Chondrocyte (in vitro differentiated cells): ENCODE results near the gene LTBP3. TPM values are rescaled to one million over a fixed set of nuclear protein-coding genes. Genes with fewer than 3 reads are reported as not detected.

Source experiments
- DNase-seq: peaks from one replicate; pipeline ENCODE4 v3.0.0; 2021; ENCODE audit warnings: mixed read lengths, low spot score
- H3K27ac Mint-ChIP-seq: one replicate; pipeline ENCODE4 v1.8.0; 2021; ENCODE audit warnings: mild to moderate bottlenecking, moderate library complexity, mixed read lengths; ENCODE audit not compliant: unreplicated experiment
- H3K27me3 Mint-ChIP-seq: 2 replicates; pipeline ENCODE4 v1.8.0; 2021; ENCODE audit warnings: low read depth, mixed read lengths
- H3K36me3 Mint-ChIP-seq: 2 replicates; pipeline ENCODE4 v1.8.0; 2021; ENCODE audit warnings: low read depth, mixed read lengths
- H3K4me1 Mint-ChIP-seq: 2 replicates; pipeline ENCODE4 v1.8.0; 2021; ENCODE audit warnings: low read depth, mild to moderate bottlenecking, mixed read lengths
- H3K4me3 Mint-ChIP-seq: one replicate; pipeline ENCODE4 v1.8.0; 2021; ENCODE audit warnings: mild to moderate bottlenecking, moderate library complexity, mixed read lengths; ENCODE audit not compliant: unreplicated experiment
- H3K9me3 Mint-ChIP-seq: 2 replicates; pipeline ENCODE4 v1.8.0; 2021; ENCODE audit warnings: low read depth, mixed read lengths
- total RNA-seq: library from RNA; stranded (reverse); gene quantifications from 3 replicates; pipeline ENCODE4 v1.2.1, GENCODE V29; 2021
- TF ChIP-seq, protein P1 (sequence below): fragments of 200-600 bp; sonication (generic); IDR thresholded peaks from 2 replicates; pipeline ENCODE4 v1.5.0; 2021; ENCODE audit warnings: antibody characterized with exemption, mild to moderate bottlenecking, moderate library complexity

LTBP3 gene
- total RNA-seq, 1 donor from 2014 or later, result 271 TPM

DNA sequence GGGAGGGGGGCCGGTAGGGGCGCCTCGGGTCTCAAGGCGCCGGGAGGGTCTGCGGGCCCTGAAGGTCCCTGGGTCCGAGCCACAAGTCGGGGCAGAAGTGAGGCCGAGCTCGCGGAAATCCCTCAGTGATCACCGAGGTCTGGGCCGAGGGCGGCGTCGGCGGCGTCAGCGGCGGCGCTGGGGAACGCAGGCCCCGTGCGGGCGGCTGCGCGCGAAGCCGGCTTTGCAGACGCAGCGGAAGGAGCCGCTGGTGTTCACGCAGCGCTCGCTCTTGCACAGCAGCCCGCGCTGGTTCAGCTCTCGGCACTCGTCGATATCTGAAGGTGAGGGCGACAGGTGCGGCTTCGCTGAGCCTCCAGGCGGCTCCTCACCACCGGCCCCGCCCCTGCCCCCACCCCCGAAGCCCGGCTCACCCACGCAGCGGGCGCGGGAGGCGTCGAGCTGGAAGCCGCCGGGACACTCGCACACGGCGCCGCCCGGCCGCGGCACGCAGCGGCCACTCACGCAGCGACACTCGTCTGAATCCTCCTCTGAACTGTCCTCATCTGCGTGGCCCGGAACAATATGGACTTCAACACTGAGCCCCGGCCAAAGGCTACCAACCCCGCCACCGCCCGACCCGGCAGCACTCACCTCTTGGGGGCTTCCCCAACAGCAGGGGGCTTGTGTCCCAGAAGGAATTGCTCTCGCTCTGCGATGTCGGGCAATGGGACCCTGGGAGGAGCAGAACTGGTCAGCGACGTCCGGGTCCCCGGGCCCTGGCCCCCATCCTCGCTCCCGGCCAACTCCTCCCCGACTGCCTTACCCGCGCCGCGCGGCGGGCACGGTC is 19.0 kb downstream of the LTBP3 start:
- no peaks in the 10 kb centered on the region for H3K27me3 Mint-ChIP-seq
- H3K4me3 Mint-ChIP-seq, result no peak overlapping the region

DNA sequence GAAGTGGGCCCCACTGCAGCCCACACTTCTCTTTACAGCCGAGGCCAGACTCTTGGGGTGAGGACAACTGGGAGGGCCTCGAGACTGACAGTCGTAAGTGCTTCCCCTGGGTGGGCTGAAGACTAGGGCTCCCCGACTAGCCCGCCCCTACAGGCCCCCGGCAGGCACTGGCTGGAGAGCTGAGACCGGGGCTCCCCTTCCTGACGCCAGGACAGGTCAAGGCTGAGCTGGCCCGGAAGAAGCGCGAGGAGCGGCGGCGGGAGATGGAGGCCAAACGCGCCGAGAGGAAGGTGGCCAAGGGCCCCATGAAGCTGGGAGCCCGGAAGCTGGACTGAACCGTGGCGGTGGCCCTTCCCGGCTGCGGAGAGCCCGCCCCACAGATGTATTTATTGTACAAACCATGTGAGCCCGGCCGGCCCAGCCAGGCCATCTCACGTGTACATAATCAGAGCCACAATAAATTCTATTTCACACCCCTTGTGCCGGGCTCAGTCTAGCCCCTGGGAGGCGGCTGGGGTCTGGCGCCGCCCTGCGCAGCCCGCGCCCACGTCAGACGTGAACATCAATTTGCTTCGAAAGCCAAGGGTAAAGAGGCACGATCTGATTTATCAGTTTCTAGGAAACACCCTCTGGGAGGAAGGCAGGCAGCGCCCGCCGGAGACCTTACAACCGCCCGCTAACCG is 19.8 kb downstream of the LTBP3 start:
- peaks cover 24% of the 10 kb centered on the region for H3K4me1 Mint-ChIP-seq
- H3K27ac Mint-ChIP-seq, result no peak overlapping the region
- no peaks in the 10 kb centered on the region for H3K27me3 Mint-ChIP-seq
- H3K36me3 Mint-ChIP-seq, result peaks cover 10% of the 10 kb centered on the region
- H3K9me3 Mint-ChIP-seq, result no peaks in the 10 kb centered on the region
- no peak overlapping the region for H3K4me3 Mint-ChIP-seq
- DNase-seq, result no peak
- TF ChIP-seq, protein P1, sequence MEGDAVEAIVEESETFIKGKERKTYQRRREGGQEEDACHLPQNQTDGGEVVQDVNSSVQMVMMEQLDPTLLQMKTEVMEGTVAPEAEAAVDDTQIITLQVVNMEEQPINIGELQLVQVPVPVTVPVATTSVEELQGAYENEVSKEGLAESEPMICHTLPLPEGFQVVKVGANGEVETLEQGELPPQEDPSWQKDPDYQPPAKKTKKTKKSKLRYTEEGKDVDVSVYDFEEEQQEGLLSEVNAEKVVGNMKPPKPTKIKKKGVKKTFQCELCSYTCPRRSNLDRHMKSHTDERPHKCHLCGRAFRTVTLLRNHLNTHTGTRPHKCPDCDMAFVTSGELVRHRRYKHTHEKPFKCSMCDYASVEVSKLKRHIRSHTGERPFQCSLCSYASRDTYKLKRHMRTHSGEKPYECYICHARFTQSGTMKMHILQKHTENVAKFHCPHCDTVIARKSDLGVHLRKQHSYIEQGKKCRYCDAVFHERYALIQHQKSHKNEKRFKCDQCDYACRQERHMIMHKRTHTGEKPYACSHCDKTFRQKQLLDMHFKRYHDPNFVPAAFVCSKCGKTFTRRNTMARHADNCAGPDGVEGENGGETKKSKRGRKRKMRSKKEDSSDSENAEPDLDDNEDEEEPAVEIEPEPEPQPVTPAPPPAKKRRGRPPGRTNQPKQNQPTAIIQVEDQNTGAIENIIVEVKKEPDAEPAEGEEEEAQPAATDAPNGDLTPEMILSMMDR, result no peak

More for the DNA sequence above, 19.0 kb downstream of the LTBP3 start:
- TF ChIP-seq, protein P1, result no peak
- Mint-ChIP-seq H3K4me1 (peaks cover 24% of the 10 kb centered on the region), H3K9me3 (no peaks in the 10 kb centered on the region), H3K36me3 (peaks cover 12% of the 10 kb centered on the region), H3K27ac (peak overlapping the region; percentile 66)
- DNase-seq, result no peak

DNA sequence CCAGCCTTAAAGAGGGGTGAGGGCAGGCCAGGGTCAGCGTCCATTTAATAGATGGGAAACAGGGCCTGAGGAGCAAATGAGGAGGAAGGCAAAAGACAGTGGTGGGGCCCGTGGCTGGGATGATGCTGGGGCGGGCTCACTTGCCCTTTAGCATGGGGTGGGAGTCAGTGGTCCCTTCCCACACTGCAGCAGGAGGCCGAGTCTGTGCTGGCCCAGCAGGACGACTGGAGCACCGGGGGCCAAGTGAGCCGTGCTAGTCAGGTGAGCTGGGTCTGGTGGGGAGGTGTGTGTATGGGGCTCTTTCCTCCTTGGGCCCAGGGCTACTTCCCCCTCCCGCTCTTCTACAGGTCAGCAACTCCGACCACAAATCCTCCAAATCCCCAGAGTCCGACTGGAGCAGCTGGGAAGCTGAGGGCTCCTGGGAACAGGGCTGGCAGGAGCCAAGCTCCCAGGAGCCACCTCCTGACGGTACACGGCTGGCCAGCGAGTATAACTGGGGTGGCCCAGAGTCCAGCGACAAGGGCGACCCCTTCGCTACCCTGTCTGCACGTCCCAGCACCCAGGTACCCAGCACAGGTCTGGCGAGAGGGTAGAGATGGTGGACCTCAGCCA is 20.4 kb downstream of the LTBP3 start:
- DNase-seq, result no peak
- peaks cover 24% of the 10 kb centered on the region for H3K4me1 Mint-ChIP-seq
- H3K27ac Mint-ChIP-seq, result peak overlapping the region; percentile 55
- peaks cover 9% of the 10 kb centered on the region for H3K36me3 Mint-ChIP-seq
- H3K4me3 Mint-ChIP-seq, result no peak overlapping the region
- H3K27me3 Mint-ChIP-seq, result no peaks in the 10 kb centered on the region
- TF ChIP-seq, protein P1, result peak; percentile 11
- H3K9me3 Mint-ChIP-seq, result no peaks in the 10 kb centered on the region

DNA sequence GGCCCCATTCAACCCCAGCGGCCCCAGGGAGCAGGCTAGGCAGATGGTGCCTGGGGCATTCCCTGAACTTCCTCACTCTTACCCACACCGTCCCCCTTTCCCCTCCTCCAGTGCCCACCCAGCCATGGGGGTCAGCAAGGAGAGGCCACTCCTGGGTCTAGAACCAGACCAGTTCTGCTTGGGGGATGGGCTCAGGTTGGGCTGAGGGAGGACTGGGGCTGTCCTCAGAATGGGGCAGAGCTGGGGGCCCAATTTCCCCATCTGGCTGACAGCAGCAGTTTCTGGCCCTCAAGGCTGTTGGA is 20.9 kb downstream of the LTBP3 start:
- H3K27me3 Mint-ChIP-seq, result no peaks in the 10 kb centered on the region
- no peaks in the 10 kb centered on the region for H3K9me3 Mint-ChIP-seq
- H3K36me3 Mint-ChIP-seq, result peaks cover 9% of the 10 kb centered on the region
- H3K4me1 Mint-ChIP-seq, result peaks cover 24% of the 10 kb centered on the region
- no peak overlapping the region for H3K4me3 Mint-ChIP-seq
- no peak overlapping the region for H3K27ac Mint-ChIP-seq
- no peak for DNase-seq
- TF ChIP-seq, protein P1, result no peak
